ENCODE measurements around the gene MRM2. TPM values are rescaled to one million over a fixed set of nuclear protein-coding genes. Genes with fewer than 3 reads are reported as not detected.

The MRM2 gene
- total and polyA plus RNA-seq, 4 donors: 9.7 to 14.9 (median 11.8) TPM

GRCh38 chr7:2212906-2213305 lies 29.1 kb downstream of the MRM2 start:
- Histone ChIP-seq H3K4me1 (ENCODE audit: control insufficient read depth in 4 of 4, insufficient read depth in 4 of 4, low read length in 3 of 4) (no peaks in the 10 kb centered on the region), H3K9me3 (ENCODE audit: control insufficient read depth in 4 of 4, low read length in 3 of 4) (no peaks in the 10 kb centered on the region), H3K9ac (ENCODE audit: low read depth in 1 of 2, low read length in 2 of 2) (no peak overlapping the region), H3K27ac (ENCODE audit: low read depth in 1 of 2, low read length in 2 of 2) (no peak overlapping the region), H3K27me3 (ENCODE audit: control insufficient read depth in 4 of 4, insufficient read depth in 4 of 4, low read length in 3 of 4) (no peaks in the 10 kb centered on the region), H3K36me3 (ENCODE audit: control insufficient read depth in 4 of 4, insufficient read depth in 3 of 4, low read depth in 1 of 4, low read length in 3 of 4) (peaks cover 6 to 64% (median 29%) of the 10 kb centered on the region in 4 donors), H3K4me3 (ENCODE audit: low read depth in 1 of 3, low read length in 3 of 3) (no peak overlapping the region)
- no peak for DNase-seq (ENCODE audit: low spot score)
- TF ChIP-seq CTCF (IDR thresholded peaks at IDR 0.05; ENCODE audit: low read depth, low read length, missing input control) (no peak), HNF4A (conservative IDR thresholded peaks at IDR 0.05) (no peak), GABPA (IDR thresholded peaks at IDR 0.05 in 1 of 2, conservative IDR thresholded peaks at IDR 0.05 in 1 of 2) (no peak), EGR1 (IDR thresholded peaks at IDR 0.05; ENCODE audit: low read depth in 2 of 2) (no peak), MAX (IDR thresholded peaks at IDR 0.05) (no peak), ATF3 (IDR thresholded peaks at IDR 0.05) (no peak), YY1 (IDR thresholded peaks at IDR 0.05) (no peak), JUND (IDR thresholded peaks at IDR 0.05) (no peak), ZBTB33 (IDR thresholded peaks at IDR 0.05) (no peak), REST (IDR thresholded peaks at IDR 0.05) (no peak), SP1 (IDR thresholded peaks at IDR 0.05) (no peak), HNF4G (IDR thresholded peaks at IDR 0.05) (no peak), FOXA2 (IDR thresholded peaks at IDR 0.05) (no peak), NR2F2 (IDR thresholded peaks at IDR 0.05) (no peak)
- WGBS: 99% methylated on average over 10 of the region's 10 CpGs

- DNase-seq (ENCODE audit: low spot score): no peak
- Histone ChIP-seq H3K9me3 (ENCODE audit: control insufficient read depth in 4 of 4, low read length in 3 of 4) (no peaks in the 10 kb centered on the region), H3K27ac (ENCODE audit: low read depth in 1 of 2, low read length in 2 of 2) (no peak overlapping the region), H3K4me1 (ENCODE audit: control insufficient read depth in 4 of 4, insufficient read depth in 4 of 4, low read length in 3 of 4) (no peaks in the 10 kb centered on the region), H3K9ac (ENCODE audit: low read depth in 1 of 2, low read length in 2 of 2) (no peak overlapping the region), H3K36me3 (ENCODE audit: control insufficient read depth in 4 of 4, insufficient read depth in 3 of 4, low read depth in 1 of 4, low read length in 3 of 4) (peaks cover 3 to 62% (median 23%) of the 10 kb centered on the region in 4 donors), H3K4me3 (ENCODE audit: low read depth in 1 of 3, low read length in 3 of 3) (no peak overlapping the region), H3K27me3 (ENCODE audit: control insufficient read depth in 4 of 4, insufficient read depth in 4 of 4, low read length in 3 of 4) (no peaks in the 10 kb centered on the region)
- WGBS: 97% methylated on average over 13 of the region's 13 CpGs
- TF ChIP-seq HNF4A (conservative IDR thresholded peaks at IDR 0.05) (no peak), TAF1 (conservative IDR thresholded peaks at IDR 0.05) (no peak), SP1 (IDR thresholded peaks at IDR 0.05) (no peak), JUND (IDR thresholded peaks at IDR 0.05) (no peak), MAX (IDR thresholded peaks at IDR 0.05) (no peak), RXRA (IDR thresholded peaks at IDR 0.05) (no peak), CTCF (IDR thresholded peaks at IDR 0.05; ENCODE audit: low read depth, low read length, missing input control) (no peak), FOXA2 (IDR thresholded peaks at IDR 0.05) (no peak), HNF4G (IDR thresholded peaks at IDR 0.05) (no peak), REST (IDR thresholded peaks at IDR 0.05) (no peak), RAD21 (IDR thresholded peaks at IDR 0.05) (no peak)
Measured at GRCh38 chr7:2211926-2212325, 30.1 kb downstream of the MRM2 start.
